Stimulated activated CD8-positive, alpha-beta memory T cell treated with anti-CD3 and anti-CD28 coated beads, Interleukin-2, amount 100 ng/mL, for 48 hours (primary cell): ENCODE data around the gene TANC1.

ENCODE experiments used
- DNase-seq, 2 donors: peaks; one replicate each; pipeline ENCODE4 v3.0.0-alpha.2; 2020; ENCODE audit warnings: low read depth in 2 of 2

The TANC1 gene

GRCh38 chr2:159160954-159161353 is 192.5 kb downstream of the TANC1 start:
- DNase-seq = no peak

- no peak for DNase-seq
These were observed 195.5 kb downstream of the TANC1 start for GRCh38 chr2:159163930-159164329.

GRCh38 chr2:159164457-159164911 is 196.0 kb downstream of the TANC1 start:
- DNase-seq = no peak

GRCh38 chr2:159165048-159165447 is 196.6 kb downstream of the TANC1 start:
- DNase-seq = no peak

- DNase-seq = no peak
These were observed 200.3 kb downstream of the TANC1 start for GRCh38 chr2:159168707-159169106.

GRCh38 chr2:159169187-159169586 is 200.7 kb downstream of the TANC1 start:
- no peak for DNase-seq

- no peak for DNase-seq
These were observed 204.0 kb downstream of the TANC1 start for GRCh38 chr2:159172403-159172802.

GRCh38 chr2:159174759-159175158 is 206.3 kb downstream of the TANC1 start:
- no peak for DNase-seq

- DNase-seq = no peak
These were observed 206.7 kb downstream of the TANC1 start for GRCh38 chr2:159175182-159175581.

- no peak for DNase-seq
These were observed 207.5 kb downstream of the TANC1 start for GRCh38 chr2:159175927-159176326.

- DNase-seq = no peak
These were observed 208.1 kb downstream of the TANC1 start for GRCh38 chr2:159176555-159176954.

GRCh38 chr2:159177357-159177756 is 208.9 kb downstream of the TANC1 start:
- no peak for DNase-seq

GRCh38 chr2:159177957-159178356 is 209.5 kb downstream of the TANC1 start:
- no peak for DNase-seq

GRCh38 chr2:159179096-159179495 is 210.7 kb downstream of the TANC1 start:
- no peak for DNase-seq

- no peak for DNase-seq
These were observed 211.3 kb downstream of the TANC1 start for GRCh38 chr2:159179696-159180095.

GRCh38 chr2:159183346-159183745 is 214.9 kb downstream of the TANC1 start:
- no peak for DNase-seq

GRCh38 chr2:159185401-159186130 is 217.1 kb downstream of the TANC1 start:
- no peak for DNase-seq

- no peak for DNase-seq
These were observed 218.0 kb downstream of the TANC1 start for GRCh38 chr2:159186462-159186861.

- DNase-seq = no peak
These were observed 218.7 kb downstream of the TANC1 start for GRCh38 chr2:159187106-159187505.

- DNase-seq = no peak
These were observed 220.0 kb downstream of the TANC1 start for GRCh38 chr2:159188449-159188848.

- DNase-seq = no peak
These were observed 224.0 kb downstream of the TANC1 start for GRCh38 chr2:159192371-159192918.

GRCh38 chr2:159193791-159194190 is 225.4 kb downstream of the TANC1 start:
- DNase-seq = no peak

- DNase-seq = no peak
These were observed 225.8 kb downstream of the TANC1 start for GRCh38 chr2:159194241-159194640.

GRCh38 chr2:159195697-159196096 is 227.3 kb downstream of the TANC1 start:
- DNase-seq = no peak
